Spinal cord (tissue), 10 donors: Measurements from ENCODE around the gene JPH4. TPM values are rescaled to one million over a fixed set of nuclear protein-coding genes. Genes with fewer than 3 reads are reported as not detected.
"Not testable (repeated sequence)": the region's sequence is repeated elsewhere in the genome, so short reads cannot be mapped to it uniquely, and the experiment has no call there.

Experiments
- DNase-seq, 6 donors: peaks; one replicate each; pipeline versions ENCODE4 v3.0.0 to v3.0.0-alpha.2; 2013 to 2015; ENCODE audit warnings: low spot score in 6 of 6, low read depth in 4 of 6
- H3K27ac ChIP-seq: one replicate; pipeline ENCODE4 v1.5.1; 2013; ENCODE audit warnings: low read depth, low read length, control low read depth
- H3K27me3 ChIP-seq: one replicate; pipeline ENCODE4 v1.6.1; 2013; ENCODE audit warnings: low read length; ENCODE audit not compliant: control insufficient read depth, insufficient read depth
- H3K36me3 ChIP-seq: one replicate; pipeline ENCODE4 v1.6.1; 2013; ENCODE audit warnings: low read length; ENCODE audit not compliant: control insufficient read depth, insufficient read depth
- H3K4me1 ChIP-seq: one replicate; pipeline ENCODE4 v1.6.1; 2013; ENCODE audit warnings: low read length; ENCODE audit not compliant: control insufficient read depth, insufficient read depth
- H3K4me3 ChIP-seq: one replicate; pipeline ENCODE4 v1.5.1; 2013; ENCODE audit warnings: low read depth, low read length, control low read depth
- H3K9me3 ChIP-seq: one replicate; pipeline ENCODE4 v1.6.1; 2013; ENCODE audit warnings: low read length; ENCODE audit not compliant: control insufficient read depth, insufficient read depth
- WGBS: methylation state at CpG from one replicate; pipeline ENCODE4 v1.1.5; 2013; ENCODE audit warnings: missing lambda C conversion rate; ENCODE audit not compliant: insufficient coverage; 5-methylcytosine and 5-hydroxymethylcytosine counted together
- polyA plus RNA-seq, 2 donors: library from polyadenylated mRNA; unstranded; fragments of 120-200 nt; gene quantifications; one replicate each; pipeline ENCODE4 v1.2.1, GENCODE V29; 2013; ENCODE audit not compliant: insufficient read length in 2 of 2
- total RNA-seq, 2 donors: library from RNA; depleted of rRNA in 1 of 2; stranded (reverse); fragments of 120-200 nt in 1 of 2; fragments of >200 nt in 1 of 2; gene quantifications; one replicate each; pipeline versions ENCODE4 v1.2.3 to v1.2.4, GENCODE V29; 2013 to 2014
- donor health status: healthy.

JPH4 gene
- total and polyA plus RNA-seq, 4 donors, result 12.5 to 132 (median 74.4) TPM

GRCh38 chr14:23543403-23543802 is 35.2 kb downstream of the JPH4 start:
- 95% methylated on average over 3 of the region's 5 CpGs for WGBS
- H3K9me3 ChIP-seq, result no peaks in the 10 kb centered on the region
- peaks cover 23% of the 10 kb centered on the region for H3K36me3 ChIP-seq
- H3K4me1 ChIP-seq, result peaks cover 48% of the 10 kb centered on the region
- no peaks in the 10 kb centered on the region for H3K27me3 ChIP-seq
- no peak for DNase-seq
- H3K27ac ChIP-seq, result no peak overlapping the region
- H3K4me3 ChIP-seq, result no peak overlapping the region

- Histone ChIP-seq H3K4me3 (no peak overlapping the region), H3K36me3 (peaks cover 25% of the 10 kb centered on the region), H3K4me1 (peaks cover 46% of the 10 kb centered on the region), H3K27me3 (no peaks in the 10 kb centered on the region), H3K27ac (no peak overlapping the region), H3K9me3 (no peaks in the 10 kb centered on the region)
- DNase-seq, result no peak
- 83% methylated on average over 5 of the region's 5 CpGs for WGBS
These were observed 36.3 kb downstream of the JPH4 start for GRCh38 chr14:23542261-23542660.

GRCh38 chr14:23540141-23540469 is 38.5 kb downstream of the JPH4 start:
- DNase-seq, result no peak
- Histone ChIP-seq H3K36me3 (peaks cover 32% of the 10 kb centered on the region), H3K4me1 (peaks cover 37% of the 10 kb centered on the region), H3K27ac (no peak overlapping the region), H3K4me3 (no peak overlapping the region), H3K27me3 (no peaks in the 10 kb centered on the region), H3K9me3 (no peaks in the 10 kb centered on the region)
- 91% methylated on average over 3 of the region's 4 CpGs for WGBS

GRCh38 chr14:23539248-23540140 is 39.1 kb downstream of the JPH4 start:
- H3K27me3 ChIP-seq, result no peaks in the 10 kb centered on the region
- DNase-seq, result peak in 3 of 6 donors; percentile 59 to 90 (median 90)
- WGBS, result 20% methylated on average over 8 of the region's 10 CpGs
- H3K9me3 ChIP-seq, result no peaks in the 10 kb centered on the region
- peaks cover 37% of the 10 kb centered on the region for H3K36me3 ChIP-seq
- peaks cover 31% of the 10 kb centered on the region for H3K4me1 ChIP-seq
- no peak overlapping the region for H3K4me3 ChIP-seq
- peak overlapping the region; percentile 62 for H3K27ac ChIP-seq

- Histone ChIP-seq H3K27ac (peak overlapping the region; percentile 62), H3K4me1 (peaks cover 28% of the 10 kb centered on the region), H3K4me3 (no peak overlapping the region), H3K27me3 (no peaks in the 10 kb centered on the region), H3K36me3 (peaks cover 42% of the 10 kb centered on the region), H3K9me3 (no peaks in the 10 kb centered on the region)
- WGBS, result 9% methylated on average over 5 of the region's 7 CpGs
- peak in 3 of 6 donors; percentile 48 to 90 (median 83) for DNase-seq
These were observed 39.8 kb downstream of the JPH4 start for GRCh38 chr14:23538785-23539184.

GRCh38 chr14:23538050-23538718 is 40.4 kb downstream of the JPH4 start:
- peaks cover 44% of the 10 kb centered on the region for H3K36me3 ChIP-seq
- H3K27me3 ChIP-seq, result no peaks in the 10 kb centered on the region
- H3K4me1 ChIP-seq, result peaks cover 28% of the 10 kb centered on the region
- H3K9me3 ChIP-seq, result no peaks in the 10 kb centered on the region
- WGBS, result 39% methylated on average over 7 of the region's 10 CpGs
- H3K4me3 ChIP-seq, result no peak overlapping the region
- DNase-seq, result no peak
- peak overlapping the region; percentile 62 for H3K27ac ChIP-seq

- DNase-seq, result peak in 1 of 6 donors; percentile 58
- no peak overlapping the region for H3K4me3 ChIP-seq
- 53% methylated on average over 7 of the region's 13 CpGs for WGBS
These were observed 41.1 kb downstream of the JPH4 start for GRCh38 chr14:23537351-23538049.

GRCh38 chr14:23536906-23537305 is 41.7 kb downstream of the JPH4 start:
- not testable (repeated sequence) for H3K4me3 ChIP-seq, DNase-seq, H3K27me3 ChIP-seq, H3K9me3 ChIP-seq, H3K27ac ChIP-seq
- Histone ChIP-seq H3K4me1 (peaks cover 28% of the 10 kb centered on the region), H3K36me3 (peaks cover 47% of the 10 kb centered on the region)
- 73% methylated on average over 6 of the region's 6 CpGs for WGBS

More at GRCh38 chr14:23537351-23538049, 41.1 kb downstream of the JPH4 start:
- Histone ChIP-seq H3K27me3 (no peaks in the 10 kb centered on the region), H3K4me1 (peaks cover 28% of the 10 kb centered on the region), H3K27ac (no peak overlapping the region), H3K9me3 (no peaks in the 10 kb centered on the region), H3K36me3 (peaks cover 47% of the 10 kb centered on the region)

GRCh38 chr14:23536494-23536893 is 42.1 kb downstream of the JPH4 start:
- Histone ChIP-seq H3K36me3 (peaks cover 49% of the 10 kb centered on the region), H3K27me3 (no peaks in the 10 kb centered on the region), H3K4me3 (no peak overlapping the region), H3K27ac (no peak overlapping the region), H3K4me1 (peaks cover 29% of the 10 kb centered on the region), H3K9me3 (no peaks in the 10 kb centered on the region)
- WGBS, result 83% methylated on average over 1 of the region's 2 CpGs
- DNase-seq, result no peak
